GM10266 (cell line): ENCODE results near the gene STX12.

Source experiments
- DNase-seq: peaks from one replicate; pipeline ENCODE4 v3.0.0; 2012; ENCODE audit errors: extremely low spot score
- CTCF ChIP-seq: IDR thresholded peaks from 2 replicates; pipeline ENCODE4 v1.5.1; 2012; ENCODE audit warnings: mild to moderate bottlenecking, low read depth; ENCODE audit not compliant: control insufficient read depth, insufficient read depth; ENCODE audit errors: missing control alignments

STX12 gene

GRCh38 chr1:27858072-27858948 lies 85.3 kb downstream of the STX12 start:
- DNase-seq, result peak; percentile 84
- peak; percentile 99 for TF ChIP-seq CTCF

- no peak for TF ChIP-seq CTCF
- no peak for DNase-seq
Observed at GRCh38 chr1:27858949-27859576, 86.0 kb downstream of the STX12 start.

- TF ChIP-seq CTCF, result no peak
- no peak for DNase-seq
Observed at GRCh38 chr1:27861436-27861835, 88.4 kb downstream of the STX12 start.

- TF ChIP-seq CTCF, result no peak
- no peak for DNase-seq
Observed at GRCh38 chr1:27862004-27862403, 89.0 kb downstream of the STX12 start.

DNA sequence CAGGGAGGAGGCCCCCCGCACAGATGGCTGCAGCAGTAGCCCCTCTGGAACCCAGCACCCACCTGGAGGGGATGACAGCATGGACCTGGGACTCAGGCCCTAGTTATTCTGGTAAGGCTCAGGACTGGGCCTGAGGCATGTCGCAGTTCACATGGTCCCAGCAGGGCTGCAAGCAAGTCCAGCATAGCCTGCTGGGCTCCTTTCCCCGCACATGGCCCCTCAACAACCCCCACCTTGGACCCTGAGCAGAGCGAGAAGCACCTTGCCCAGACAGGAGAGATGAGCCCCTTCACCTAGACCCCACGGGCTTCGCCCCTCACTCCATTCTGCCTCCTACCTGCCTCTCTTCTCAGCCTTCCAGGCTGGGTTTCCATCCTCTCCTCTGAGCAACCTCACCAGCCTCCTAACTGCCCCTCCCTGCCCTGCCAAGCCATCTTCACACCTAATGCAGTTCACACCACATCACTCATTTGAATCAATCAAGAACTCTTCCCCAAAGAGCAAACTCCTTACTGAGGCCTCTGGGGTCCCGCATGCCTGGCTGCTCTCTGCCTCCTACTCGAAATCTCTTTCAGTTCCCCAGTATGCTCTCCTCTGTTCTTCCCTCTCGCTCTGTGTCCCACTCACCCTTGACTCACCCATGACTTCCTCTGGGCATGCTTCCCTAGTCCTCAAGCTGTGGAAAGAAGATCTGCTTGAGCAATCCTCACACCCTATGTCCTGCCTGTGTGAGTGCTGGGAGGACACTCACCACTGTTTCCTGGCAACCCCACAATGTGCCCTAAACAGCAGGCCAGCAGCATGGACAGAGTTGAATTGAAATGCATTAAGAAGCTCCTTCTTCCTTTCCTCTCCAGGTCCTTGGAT lies 89.9 kb downstream of the STX12 start:
- no peak for TF ChIP-seq CTCF
- no peak for DNase-seq

- no peak for DNase-seq
- TF ChIP-seq CTCF, result no peak
Observed at GRCh38 chr1:27863538-27863915, 90.5 kb downstream of the STX12 start.
